HUES6 (cell line): ENCODE results near the gene DAGLB.
A peak's percentile ranks its signal among the peaks of the same experiment; 100 is the strongest.
"Not testable (repeated sequence)": the region's sequence is repeated elsewhere in the genome, so short reads cannot be mapped to it uniquely, and the experiment has no call there.

Experiments used
- H3K27ac ChIP-seq: 2 replicates; pipeline ENCODE4 v1.7.0; 2013; ENCODE audit warnings: low read depth, mild to moderate bottlenecking, low read length, inconsistent platforms
- H3K27me3 ChIP-seq: 2 replicates; pipeline ENCODE4 v1.6.1; 2013; ENCODE audit warnings: low read length; ENCODE audit not compliant: control insufficient read depth, insufficient read depth
- H3K36me3 ChIP-seq: 2 replicates; pipeline ENCODE4 v1.6.1; 2013; ENCODE audit warnings: low read length; ENCODE audit not compliant: control insufficient read depth, insufficient read depth
- H3K4me1 ChIP-seq: 2 replicates; pipeline ENCODE4 v1.6.1; 2013; ENCODE audit warnings: low read length; ENCODE audit not compliant: control insufficient read depth, insufficient read depth
- H3K4me3 ChIP-seq: 2 replicates; pipeline ENCODE4 v1.5.1; 2013; ENCODE audit warnings: low read depth, low read length
- H3K9ac ChIP-seq: one replicate; pipeline ENCODE4 v1.6.1; 2013; ENCODE audit warnings: mild to moderate bottlenecking, low read length
- H3K9me3 ChIP-seq: 2 replicates; pipeline ENCODE4 v1.6.1; 2013; ENCODE audit warnings: low read depth, low read length; ENCODE audit not compliant: control insufficient read depth, insufficient read depth

DAGLB gene

DNA sequence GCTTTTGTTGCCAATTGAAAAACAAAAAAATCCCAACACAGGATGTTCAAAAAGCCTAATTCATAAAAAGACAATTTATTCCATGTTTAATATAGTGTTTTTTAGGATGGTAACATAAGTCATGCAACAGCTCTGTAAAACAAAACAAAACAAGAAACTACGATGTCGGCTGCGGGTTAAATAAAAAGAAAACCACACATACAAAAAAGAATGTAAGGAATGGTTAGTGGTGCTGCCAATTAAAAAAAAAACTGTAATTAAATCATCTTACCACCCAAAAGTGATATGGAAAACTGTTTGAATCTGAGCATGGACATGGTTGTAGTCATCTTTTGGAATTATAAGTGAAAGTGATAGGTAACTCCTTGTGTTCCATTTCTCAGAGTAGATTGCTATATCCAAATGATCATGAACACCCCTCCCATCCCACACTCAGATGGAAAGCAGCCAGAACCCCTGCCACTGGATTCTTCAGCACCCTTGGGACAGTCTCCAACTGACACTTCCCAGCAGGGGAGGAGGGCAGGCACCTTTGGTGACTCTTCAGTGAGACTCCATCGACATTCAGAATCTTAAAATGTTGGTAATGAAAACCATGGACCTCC lies 14.3 kb upstream of the DAGLB start:
- H3K9me3 ChIP-seq: peaks cover 17% of the 10 kb centered on the region
- peaks cover 52% of the 10 kb centered on the region for H3K36me3 ChIP-seq
- H3K27me3 ChIP-seq: no peaks in the 10 kb centered on the region
- no peak overlapping the region for H3K4me3 ChIP-seq
- no peak overlapping the region for H3K9ac ChIP-seq
- H3K27ac ChIP-seq: no peak overlapping the region
- no peaks in the 10 kb centered on the region for H3K4me1 ChIP-seq

- Histone ChIP-seq H3K36me3 (peaks cover 42% of the 10 kb centered on the region), H3K27ac (no peak overlapping the region), H3K9ac (no peak overlapping the region), H3K4me1 (no peaks in the 10 kb centered on the region), H3K9me3 (peaks cover 7% of the 10 kb centered on the region), H3K4me3 (no peak overlapping the region), H3K27me3 (no peaks in the 10 kb centered on the region)
Observed at GRCh38 chr7:6460990-6461584, 13.3 kb upstream of the DAGLB start.

- no peak overlapping the region for H3K4me3 ChIP-seq
- H3K36me3 ChIP-seq: peaks cover 35% of the 10 kb centered on the region
- no peak overlapping the region for H3K27ac ChIP-seq
- no peaks in the 10 kb centered on the region for H3K9me3 ChIP-seq
- H3K4me1 ChIP-seq: no peaks in the 10 kb centered on the region
- no peak overlapping the region for H3K9ac ChIP-seq
- no peaks in the 10 kb centered on the region for H3K27me3 ChIP-seq
Observed at GRCh38 chr7:6460303-6460702, 12.5 kb upstream of the DAGLB start.

DNA sequence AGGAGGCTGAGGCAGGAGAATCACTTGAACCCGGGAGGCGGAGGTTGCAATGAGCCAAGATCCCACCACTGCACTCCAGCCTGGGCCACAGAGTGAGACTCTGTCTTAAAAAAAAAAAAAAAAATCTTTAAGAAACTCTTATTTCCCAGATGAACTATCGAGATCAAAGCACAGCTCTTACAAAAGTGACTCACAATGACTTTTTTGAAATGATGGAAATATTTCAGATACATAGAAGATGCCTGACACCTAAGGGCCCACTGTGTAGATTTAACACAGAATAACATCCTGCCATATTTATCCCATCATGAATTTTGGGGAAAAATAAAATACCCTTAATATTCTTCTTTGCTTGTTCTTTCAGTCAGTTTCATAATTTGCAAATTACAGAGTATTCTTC lies 10.9 kb upstream of the DAGLB start:
- H3K27ac ChIP-seq, H3K4me1 ChIP-seq, H3K9me3 ChIP-seq, H3K27me3 ChIP-seq, H3K9ac ChIP-seq, H3K4me3 ChIP-seq: not testable (repeated sequence)
- peaks cover 29% of the 10 kb centered on the region for H3K36me3 ChIP-seq

DNA sequence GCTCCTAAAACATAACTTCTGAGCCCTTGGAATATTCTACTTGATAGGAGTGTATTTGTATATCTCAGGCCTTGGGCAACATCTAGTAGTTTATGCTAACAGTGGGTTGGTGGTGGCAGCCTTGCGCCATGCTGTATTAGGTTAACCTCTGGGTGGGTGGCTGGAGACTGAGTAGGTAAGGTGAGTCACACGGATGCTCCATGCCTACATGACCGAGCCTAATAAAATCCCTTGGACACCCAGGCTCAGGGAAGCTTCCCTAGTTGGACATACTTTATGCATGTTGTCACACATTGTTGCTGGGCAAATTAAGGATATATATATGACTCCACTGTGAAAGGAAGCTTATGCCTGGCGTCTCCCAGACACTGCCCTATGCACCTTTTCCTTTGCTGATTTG lies 6.0 kb upstream of the DAGLB start:
- Histone ChIP-seq H3K27me3 (no peaks in the 10 kb centered on the region), H3K9ac (no peak overlapping the region), H3K4me1 (no peaks in the 10 kb centered on the region), H3K4me3 (no peak overlapping the region), H3K36me3 (no peaks in the 10 kb centered on the region), H3K27ac (no peak overlapping the region), H3K9me3 (no peaks in the 10 kb centered on the region)

GRCh38 chr7:6451224-6451705 lies 3.5 kb upstream of the DAGLB start:
- Histone ChIP-seq H3K27me3 (no peaks in the 10 kb centered on the region), H3K9me3 (no peaks in the 10 kb centered on the region), H3K36me3 (no peaks in the 10 kb centered on the region), H3K4me1 (no peaks in the 10 kb centered on the region), H3K9ac (no peak overlapping the region), H3K27ac (no peak overlapping the region), H3K4me3 (no peak overlapping the region)

- not testable (repeated sequence) for H3K4me1 ChIP-seq, H3K9me3 ChIP-seq, H3K27me3 ChIP-seq, H3K27ac ChIP-seq, H3K36me3 ChIP-seq, H3K4me3 ChIP-seq, H3K9ac ChIP-seq
Observed at GRCh38 chr7:6450591-6450990, 2.8 kb upstream of the DAGLB start.

DNA sequence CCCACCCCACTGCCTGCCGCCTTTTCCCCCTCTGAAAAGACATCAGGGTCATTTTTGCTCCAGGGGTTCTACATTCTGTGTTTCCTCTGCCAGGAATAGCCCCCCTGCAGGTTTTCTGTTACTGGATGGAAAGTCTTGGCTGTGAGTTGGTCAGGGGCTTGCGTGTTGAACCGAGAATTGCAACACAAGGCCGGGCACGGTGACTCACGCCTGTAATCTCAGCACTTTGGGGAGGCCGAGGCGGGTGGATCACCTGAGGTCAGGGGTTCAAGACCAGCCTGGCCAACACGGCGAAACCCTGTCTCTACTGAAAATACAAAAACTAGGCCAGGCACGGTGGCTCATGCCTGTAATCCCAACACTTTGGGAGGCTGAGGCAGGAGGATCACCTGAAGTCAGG lies 2.1 kb upstream of the DAGLB start:
- not testable (repeated sequence) for H3K27ac ChIP-seq, H3K4me1 ChIP-seq, H3K27me3 ChIP-seq, H3K9me3 ChIP-seq, H3K9ac ChIP-seq, H3K4me3 ChIP-seq
- peaks cover 12% of the 10 kb centered on the region for H3K36me3 ChIP-seq

GRCh38 chr7:6448943-6449543 lies 1.3 kb upstream of the DAGLB start:
- H3K27me3 ChIP-seq: no peaks in the 10 kb centered on the region
- H3K9me3 ChIP-seq: no peaks in the 10 kb centered on the region
- no peaks in the 10 kb centered on the region for H3K4me1 ChIP-seq
- peaks cover 21% of the 10 kb centered on the region for H3K36me3 ChIP-seq
- H3K4me3 ChIP-seq: peak overlapping the region; percentile 81; the same call in 1 of the 2 replicates
- H3K27ac ChIP-seq: no peak overlapping the region
- no peak overlapping the region for H3K9ac ChIP-seq

GRCh38 chr7:6446838-6447580 lies 745 bp downstream of the DAGLB start:
- Histone ChIP-seq H3K9me3 (no peaks in the 10 kb centered on the region), H3K4me1 (no peaks in the 10 kb centered on the region), H3K27me3 (no peaks in the 10 kb centered on the region), H3K4me3 (peak overlapping the region; percentile 81), H3K36me3 (peaks cover 38% of the 10 kb centered on the region), H3K27ac (peak overlapping the region; percentile 70; the same call in 1 of the 2 replicates), H3K9ac (peak overlapping the region; percentile 78)
